Neuronal stem cell (in vitro differentiated cells): Measurements from ENCODE around the gene RUFY4.

Experiments used
- DNase-seq: peaks from one replicate; pipeline ENCODE4 v3.0.0-alpha.2; 2013; ENCODE audit warnings: low spot score
- H2AFZ ChIP-seq: one replicate; pipeline ENCODE4 v1.6.1; 2013; ENCODE audit warnings: mild to moderate bottlenecking, low read length, inconsistent platforms
- H2AK5ac ChIP-seq: 2 replicates; pipeline ENCODE4 v1.6.1; 2013; ENCODE audit warnings: low read depth, mild to moderate bottlenecking, inconsistent platforms, low read length, moderate library complexity, mixed read lengths
- H2BK120ac ChIP-seq: 2 replicates; pipeline ENCODE4 v1.6.1; 2013; ENCODE audit warnings: low read depth, mild to moderate bottlenecking, inconsistent platforms, low read length, moderate library complexity, mixed read lengths
- H2BK12ac ChIP-seq: one replicate; pipeline ENCODE4 v1.6.1; 2013; ENCODE audit warnings: low read length, inconsistent platforms
- H2BK15ac ChIP-seq: 2 replicates; pipeline ENCODE4 v1.6.1; 2013; ENCODE audit warnings: mild to moderate bottlenecking, low read length, inconsistent platforms, mixed read lengths
- H2BK5ac ChIP-seq: one replicate; pipeline ENCODE4 v1.6.1; 2013; ENCODE audit warnings: inconsistent platforms, mild to moderate bottlenecking, low read length, moderate library complexity
- H3K14ac ChIP-seq: one replicate; pipeline ENCODE4 v1.6.1; 2013; ENCODE audit warnings: low read length, inconsistent platforms
- H3K18ac ChIP-seq: 2 replicates; pipeline ENCODE4 v1.6.1; 2013; ENCODE audit warnings: low read length, inconsistent platforms
- H3K23ac ChIP-seq: 2 replicates; pipeline ENCODE4 v1.6.1; 2013; ENCODE audit warnings: low read depth, mild to moderate bottlenecking, mixed read lengths, low read length, inconsistent platforms; ENCODE audit not compliant: poor library complexity
- H3K27ac ChIP-seq: replicated peaks from 3 replicates; pipeline ENCODE4 v1.5.1; 2013; ENCODE audit warnings: low read length, inconsistent platforms
- H3K27me3 ChIP-seq, 3 experiments: 2 replicates each; pipeline ENCODE4 v1.6.1; 2013; ENCODE audit warnings: low read length in 3 of 3, mild to moderate bottlenecking in 2 of 3, inconsistent platforms in 1 of 3, low read depth in 1 of 3, mixed read lengths in 1 of 3, moderate library complexity in 1 of 3; ENCODE audit not compliant: control insufficient read depth in 3 of 3, insufficient read depth in 3 of 3
- H3K36me3 ChIP-seq, 2 donors: replicated peaks in 1 of 2; 2 replicates each; pipeline ENCODE4 v1.6.1; 2013; ENCODE audit warnings: low read length in 2 of 2; ENCODE audit not compliant: control insufficient read depth in 2 of 2, insufficient read depth in 2 of 2
- H3K4ac ChIP-seq: 2 replicates; pipeline ENCODE4 v1.6.1; 2013; ENCODE audit warnings: inconsistent platforms, mild to moderate bottlenecking, low read length, moderate library complexity
- H3K4me1 ChIP-seq, 2 donors: 1 replicate in 1 of 2; 2 replicates in 1 of 2; pipeline ENCODE4 v1.6.1; 2013; ENCODE audit warnings: low read length in 2 of 2, low read depth in 1 of 2; ENCODE audit not compliant: control insufficient read depth in 2 of 2, insufficient read depth in 1 of 2
- H3K4me2 ChIP-seq: one replicate; pipeline ENCODE4 v1.6.1; 2013; ENCODE audit warnings: mild to moderate bottlenecking, low read length, inconsistent platforms; ENCODE audit not compliant: insufficient read depth, poor library complexity, severe bottlenecking
- H3K4me3 ChIP-seq, 2 donors: 2 replicates each; pipeline ENCODE4 v1.5.1; 2013; ENCODE audit warnings: low read length in 2 of 2, mild to moderate bottlenecking in 2 of 2, inconsistent platforms in 1 of 2, moderate library complexity in 1 of 2
- H3K79me1 ChIP-seq: one replicate; pipeline ENCODE4 v1.6.1; 2013; ENCODE audit warnings: low read depth, mild to moderate bottlenecking, inconsistent platforms, low read length, moderate library complexity
- H3K9ac ChIP-seq: one replicate; pipeline ENCODE4 v1.6.1; 2013; ENCODE audit warnings: mild to moderate bottlenecking, low read depth, low read length, inconsistent platforms; ENCODE audit not compliant: poor library complexity
- H3K9me3 ChIP-seq, 2 donors: replicated peaks in 1 of 2; 2 replicates each; pipeline versions ENCODE3 to v1.6.1; 2013; ENCODE audit warnings: low read length in 2 of 2, mild to moderate bottlenecking in 2 of 2, inconsistent platforms in 1 of 2, low read depth in 1 of 2, mixed read lengths in 1 of 2, moderate library complexity in 1 of 2; ENCODE audit not compliant: control insufficient read depth in 2 of 2, insufficient read depth in 1 of 2
- H4K8ac ChIP-seq: one replicate; pipeline ENCODE4 v1.6.1; 2013; ENCODE audit warnings: low read depth, mild to moderate bottlenecking, inconsistent platforms, low read length, moderate library complexity
- H4K91ac ChIP-seq: one replicate; pipeline ENCODE4 v1.6.1; 2013; ENCODE audit warnings: low read length, low read depth, mild to moderate bottlenecking, inconsistent platforms; ENCODE audit not compliant: poor library complexity
- WGBS, 2 donors: extraction: QIAGEN DNeasy Blood & Tissue Kit; methylation state at CpG; one replicate each; pipeline ENCODE4 v1.1.7; 2013; ENCODE audit warnings: missing lambda C conversion rate in 2 of 2, mixed read lengths in 1 of 2; ENCODE audit not compliant: insufficient read length in 2 of 2, insufficient replicate concordance in 1 of 2; ENCODE audit errors: extremely low coverage in 2 of 2; 5-methylcytosine and 5-hydroxymethylcytosine counted together

The RUFY4 gene

DNA sequence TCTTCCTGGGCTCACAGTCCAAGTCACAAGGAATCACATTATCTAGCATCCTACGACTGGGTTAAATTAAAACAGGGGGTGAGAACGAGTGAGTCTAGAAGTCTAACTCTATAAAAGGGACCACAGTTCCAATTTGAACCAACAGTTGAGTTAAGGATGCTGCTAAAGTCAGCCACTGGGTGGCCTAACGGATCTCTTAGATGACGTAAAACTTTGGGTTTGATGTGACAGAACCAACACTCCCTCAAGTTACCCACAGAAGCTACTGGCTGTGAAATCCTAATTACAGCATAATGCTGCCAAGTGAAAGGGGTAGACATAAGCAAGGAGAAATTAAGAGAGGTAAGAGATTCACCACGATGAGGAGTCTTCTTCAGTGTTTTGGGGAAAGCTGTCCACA, 32.7 kb upstream of the RUFY4 start:
- H3K79me1 ChIP-seq = no peaks in the 10 kb centered on the region

DNA sequence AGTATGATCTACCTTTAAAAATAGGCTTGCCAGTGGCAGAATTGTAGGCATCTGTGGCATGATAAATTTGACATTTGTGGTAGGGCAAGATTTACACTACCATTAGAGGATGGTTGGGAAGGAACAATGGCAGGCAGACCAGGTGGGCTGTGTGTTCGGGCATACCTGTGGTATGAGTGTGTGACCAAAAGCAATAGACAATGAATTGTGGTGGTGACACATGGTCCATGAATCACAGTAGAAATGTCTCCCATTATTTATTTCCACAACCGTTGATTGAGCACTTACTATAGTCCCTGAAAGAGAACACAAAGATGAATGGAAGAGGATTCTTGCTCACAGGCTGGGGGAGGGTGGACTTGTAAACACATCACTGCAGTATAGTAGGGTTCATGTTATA, 29.9 kb upstream of the RUFY4 start:
- no peak overlapping the region for H2BK120ac ChIP-seq
- no peak overlapping the region for H3K23ac ChIP-seq
- no peak overlapping the region for H2AFZ ChIP-seq
- no peak overlapping the region for H2BK15ac ChIP-seq
- H3K14ac ChIP-seq = no peak overlapping the region
- no peak overlapping the region for H2BK12ac ChIP-seq
- H3K9me3 ChIP-seq = peaks cover 5 to 11% of the 10 kb centered on the region in 2 donors
- H2AK5ac ChIP-seq = no peak overlapping the region
- no CpG with 5 or more reads among the region's 2 CpGs for WGBS, 2 donors
- no peak overlapping the region for H4K91ac ChIP-seq
- H3K79me1 ChIP-seq = no peaks in the 10 kb centered on the region
- H4K8ac ChIP-seq = no peak overlapping the region
- H3K27me3 ChIP-seq = peaks cover 0 to 5% (median 5%) of the 10 kb centered on the region in 3 experiments
- no peak overlapping the region for H3K4me3 ChIP-seq
- no peak overlapping the region for H3K4ac ChIP-seq
- H3K27ac ChIP-seq = no peak overlapping the region
- no peak overlapping the region for H3K4me2 ChIP-seq
- peaks cover 0 to under 1% of the 10 kb centered on the region in 2 donors for H3K4me1 ChIP-seq
- H2BK5ac ChIP-seq = no peak overlapping the region
- DNase-seq = no peak
- no peak overlapping the region for H3K18ac ChIP-seq
- H3K9ac ChIP-seq = no peak overlapping the region
- H3K36me3 ChIP-seq = no peaks in the 10 kb centered on the region

More for the DNA sequence above, 32.7 kb upstream of the RUFY4 start:
- no peak overlapping the region for H2BK15ac ChIP-seq
- no peak overlapping the region for H3K23ac ChIP-seq
- peaks cover 0 to 4% of the 10 kb centered on the region in 2 donors for H3K4me1 ChIP-seq
- no peak for DNase-seq
- H3K36me3 ChIP-seq = no peaks in the 10 kb centered on the region
- H3K4me3 ChIP-seq = no peak overlapping the region
- H3K14ac ChIP-seq = no peak overlapping the region
- H4K8ac ChIP-seq = no peak overlapping the region
- H3K4me2 ChIP-seq = no peak overlapping the region
- H2BK5ac ChIP-seq = no peak overlapping the region
- no peak overlapping the region for H3K18ac ChIP-seq
- no peak overlapping the region for H2BK12ac ChIP-seq
- no peak overlapping the region for H3K27ac ChIP-seq
- H3K4ac ChIP-seq = no peak overlapping the region
- H2AFZ ChIP-seq = no peak overlapping the region
- H2AK5ac ChIP-seq = no peak overlapping the region
- H3K27me3 ChIP-seq = peaks cover 6 to 31% (median 23%) of the 10 kb centered on the region in 3 experiments
- H3K9me3 ChIP-seq = no peaks in the 10 kb centered on the region
- H2BK120ac ChIP-seq = no peak overlapping the region
- no CpG with 5 or more reads among the region's 5 CpGs for WGBS, 2 donors
- H4K91ac ChIP-seq = no peak overlapping the region
- no peak overlapping the region for H3K9ac ChIP-seq

DNA sequence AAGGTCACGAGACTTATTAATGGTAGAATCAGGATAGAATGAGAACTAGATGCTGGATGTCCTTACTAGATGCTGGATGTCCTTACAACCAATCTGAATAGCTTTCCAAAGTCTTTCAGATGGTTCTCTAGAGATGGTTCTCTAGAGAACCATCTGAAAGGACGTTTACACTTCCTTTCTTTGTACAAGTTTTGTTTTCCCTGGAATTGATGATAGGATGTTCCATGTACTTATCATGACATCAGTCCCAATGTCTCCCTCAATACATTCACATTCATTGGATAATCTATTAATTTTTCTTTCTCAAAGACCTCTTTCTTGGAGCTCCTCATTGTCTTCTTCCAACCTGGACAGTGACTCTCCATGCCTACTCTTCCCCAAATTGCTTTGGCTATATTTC, 28.2 kb upstream of the RUFY4 start:
- Histone ChIP-seq H3K4me1 (no peaks in the 10 kb centered on the region), H4K8ac (no peak overlapping the region), H3K27ac (no peak overlapping the region), H3K4me3 (no peak overlapping the region), H3K9me3 (peaks cover 5 to 11% of the 10 kb centered on the region in 2 donors), H3K23ac (no peak overlapping the region), H3K79me1 (no peaks in the 10 kb centered on the region), H2BK12ac (no peak overlapping the region), H3K18ac (no peak overlapping the region), H2BK5ac (no peak overlapping the region), H2AFZ (no peak overlapping the region), H2BK15ac (no peak overlapping the region), H3K14ac (no peak overlapping the region), H3K9ac (no peak overlapping the region), H3K27me3 (no peaks in the 10 kb centered on the region), H2BK120ac (no peak overlapping the region), H3K36me3 (no peaks in the 10 kb centered on the region), H3K4ac (no peak overlapping the region), H2AK5ac (no peak overlapping the region), H3K4me2 (no peak overlapping the region), H4K91ac (no peak overlapping the region)
- no peak for DNase-seq
- WGBS, 2 donors = no CpG with 5 or more reads among the region's 2 CpGs

DNA sequence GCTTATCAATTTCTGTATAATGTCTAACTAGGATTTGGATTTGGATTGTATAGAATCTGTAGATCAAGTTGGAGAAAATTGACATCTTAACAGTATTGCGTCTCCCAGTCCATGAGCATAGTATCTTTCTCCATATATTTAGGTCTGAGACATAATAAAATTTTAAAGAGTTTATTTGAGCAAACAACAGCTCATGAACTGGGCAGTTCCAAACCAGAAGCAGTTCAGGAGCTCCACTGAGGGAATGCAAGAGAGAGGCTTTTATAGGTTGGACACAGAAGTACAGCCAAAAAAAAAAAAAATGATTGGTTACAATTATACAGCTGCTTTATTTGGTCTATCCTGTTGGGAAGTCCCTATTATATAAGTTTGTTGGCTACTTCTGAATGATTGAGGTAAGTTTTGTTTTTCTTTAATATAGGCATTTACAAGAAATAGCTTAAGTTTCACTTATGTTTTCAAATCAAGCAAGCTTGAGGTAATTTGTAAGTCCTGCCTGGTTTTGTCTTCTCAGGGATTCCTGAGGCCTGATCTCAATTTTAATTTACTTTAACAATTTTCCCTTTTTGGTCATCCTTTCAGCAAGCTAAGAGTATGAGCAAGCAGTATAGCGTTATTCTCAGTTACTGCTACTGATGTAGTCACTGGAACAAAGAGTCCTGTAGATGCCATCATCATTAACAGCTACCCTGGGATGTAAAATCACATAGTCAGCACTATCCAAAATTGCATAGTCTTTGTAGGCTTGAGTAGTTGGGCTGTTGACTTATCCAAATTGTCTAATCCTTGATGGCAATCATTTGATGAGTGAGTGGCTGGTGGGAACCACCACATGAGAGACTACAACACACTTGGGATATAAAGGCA, 27.5 kb upstream of the RUFY4 start:
- H4K91ac ChIP-seq = no peak overlapping the region
- H2AK5ac ChIP-seq = no peak overlapping the region
- no peak overlapping the region for H2AFZ ChIP-seq
- H3K79me1 ChIP-seq = no peaks in the 10 kb centered on the region
- no peak overlapping the region for H3K23ac ChIP-seq
- H3K4me2 ChIP-seq = no peak overlapping the region
- no peak overlapping the region for H2BK120ac ChIP-seq
- H3K4me1 ChIP-seq = no peaks in the 10 kb centered on the region
- no peak overlapping the region for H2BK5ac ChIP-seq
- no peak overlapping the region for H3K27ac ChIP-seq
- no peak overlapping the region for H3K4ac ChIP-seq
- H3K14ac ChIP-seq = no peak overlapping the region
- H3K9me3 ChIP-seq = peaks cover 5 to 11% of the 10 kb centered on the region in 2 donors
- H3K27me3 ChIP-seq = no peaks in the 10 kb centered on the region
- no peak overlapping the region for H2BK15ac ChIP-seq
- no peak overlapping the region for H4K8ac ChIP-seq
- no CpG with 5 or more reads among the region's 2 CpGs for WGBS, 2 donors
- DNase-seq = no peak
- no peaks in the 10 kb centered on the region for H3K36me3 ChIP-seq
- no peak overlapping the region for H2BK12ac ChIP-seq
- H3K18ac ChIP-seq = no peak overlapping the region
- no peak overlapping the region for H3K9ac ChIP-seq
- H3K4me3 ChIP-seq = no peak overlapping the region
